Measurements from ENCODE around the gene EEF1AKMT2. TPM values are rescaled to one million over a fixed set of nuclear protein-coding genes. Genes with fewer than 3 reads are reported as not detected.

The EEF1AKMT2 gene
- total RNA-seq, 1 donor from 2014 or later, result 17.0 TPM

- no peak for DNase-seq (ENCODE audit: low read depth)
- no peak overlapping the region for H3K4me3 ChIP-seq (ENCODE audit: low read depth, low read length)
- TF ChIP-seq, protein P1, sequence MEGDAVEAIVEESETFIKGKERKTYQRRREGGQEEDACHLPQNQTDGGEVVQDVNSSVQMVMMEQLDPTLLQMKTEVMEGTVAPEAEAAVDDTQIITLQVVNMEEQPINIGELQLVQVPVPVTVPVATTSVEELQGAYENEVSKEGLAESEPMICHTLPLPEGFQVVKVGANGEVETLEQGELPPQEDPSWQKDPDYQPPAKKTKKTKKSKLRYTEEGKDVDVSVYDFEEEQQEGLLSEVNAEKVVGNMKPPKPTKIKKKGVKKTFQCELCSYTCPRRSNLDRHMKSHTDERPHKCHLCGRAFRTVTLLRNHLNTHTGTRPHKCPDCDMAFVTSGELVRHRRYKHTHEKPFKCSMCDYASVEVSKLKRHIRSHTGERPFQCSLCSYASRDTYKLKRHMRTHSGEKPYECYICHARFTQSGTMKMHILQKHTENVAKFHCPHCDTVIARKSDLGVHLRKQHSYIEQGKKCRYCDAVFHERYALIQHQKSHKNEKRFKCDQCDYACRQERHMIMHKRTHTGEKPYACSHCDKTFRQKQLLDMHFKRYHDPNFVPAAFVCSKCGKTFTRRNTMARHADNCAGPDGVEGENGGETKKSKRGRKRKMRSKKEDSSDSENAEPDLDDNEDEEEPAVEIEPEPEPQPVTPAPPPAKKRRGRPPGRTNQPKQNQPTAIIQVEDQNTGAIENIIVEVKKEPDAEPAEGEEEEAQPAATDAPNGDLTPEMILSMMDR (conservative IDR thresholded peaks at IDR 0.05; ENCODE audit: low read depth, low read length), result no peak
Observed at GRCh38 chr10:124733571-124734245, 58.0 kb downstream of the EEF1AKMT2 start.

DNA sequence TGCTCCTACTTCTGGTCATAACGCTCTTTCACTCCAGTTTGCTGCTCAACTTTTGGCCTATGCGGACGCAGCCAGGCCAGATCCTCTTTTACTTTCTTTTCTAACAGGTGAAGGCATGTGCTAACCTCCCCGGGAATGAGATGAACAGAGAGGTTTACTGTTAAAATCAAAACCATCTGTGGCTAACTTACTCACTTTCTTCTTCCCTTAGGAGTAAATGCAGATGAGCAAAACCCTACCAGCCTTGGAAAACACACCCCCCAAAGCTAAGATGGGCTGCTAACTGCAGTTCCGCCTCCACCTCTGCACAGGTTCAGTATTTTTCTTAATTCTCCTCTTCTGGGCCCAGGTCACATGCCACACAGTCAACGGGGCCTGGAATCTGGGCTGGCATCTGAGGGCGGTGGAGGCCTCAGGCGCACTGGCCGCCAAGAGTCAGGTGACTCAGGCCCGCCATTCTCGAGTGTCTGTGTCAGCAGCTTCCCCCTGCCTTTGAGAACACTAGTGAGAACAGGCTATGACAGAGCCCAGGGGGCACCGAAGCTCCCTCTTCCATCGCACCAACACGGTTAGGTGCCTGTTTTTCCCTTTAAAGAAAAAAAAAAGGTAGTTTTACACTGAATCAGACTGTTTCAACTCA lies 58.6 kb downstream of the EEF1AKMT2 start:
- H3K4me3 ChIP-seq (ENCODE audit: low read depth, low read length), result no peak overlapping the region
- TF ChIP-seq, protein P1 (conservative IDR thresholded peaks at IDR 0.05; ENCODE audit: low read depth, low read length), result no peak
- DNase-seq (ENCODE audit: low read depth), result no peak

DNA sequence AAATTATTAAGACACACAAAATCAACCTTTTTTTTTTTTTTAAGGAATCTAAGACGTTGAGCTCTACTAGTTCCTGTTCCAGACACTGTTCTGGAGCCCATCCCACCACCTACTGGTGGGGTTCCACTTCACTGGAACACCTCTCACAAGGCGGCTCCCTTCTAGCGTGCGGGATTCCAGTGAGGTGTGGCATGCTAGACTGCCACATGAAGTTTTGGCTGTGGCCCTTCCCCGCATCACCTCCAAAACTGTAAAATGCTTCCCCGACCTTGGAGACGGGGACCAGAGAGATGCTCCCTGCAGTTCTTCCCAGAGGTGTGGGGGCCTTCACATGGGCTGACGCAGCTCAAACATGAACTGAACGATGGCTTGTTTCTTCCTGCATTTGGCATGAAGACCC lies 60.1 kb downstream of the EEF1AKMT2 start:
- no peak for DNase-seq (ENCODE audit: low read depth)
- H3K4me3 ChIP-seq (ENCODE audit: low read depth, low read length), result no peak overlapping the region
- TF ChIP-seq, protein P1 (conservative IDR thresholded peaks at IDR 0.05; ENCODE audit: low read depth, low read length), result no peak

DNA sequence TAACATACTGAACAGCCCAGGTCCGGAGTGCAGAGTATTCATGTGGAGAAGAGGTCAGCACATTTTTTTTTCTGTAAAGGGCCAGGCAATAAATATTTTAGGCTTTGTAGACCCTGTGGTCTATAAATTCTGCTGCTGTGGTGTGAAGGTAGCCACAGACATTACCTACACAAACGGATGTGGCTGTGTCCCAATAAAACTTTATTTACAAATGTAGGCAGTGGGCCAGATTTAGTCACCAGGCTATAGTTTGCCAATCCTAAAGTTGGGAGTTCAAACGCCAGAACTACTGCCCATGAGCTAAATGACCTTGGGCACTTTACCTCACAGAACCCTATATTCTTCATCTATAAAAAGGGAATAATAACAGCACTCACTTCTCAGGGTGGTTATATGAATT lies 60.9 kb downstream of the EEF1AKMT2 start:
- no peak for DNase-seq (ENCODE audit: low read depth)
- TF ChIP-seq, protein P1 (conservative IDR thresholded peaks at IDR 0.05; ENCODE audit: low read depth, low read length), result no peak
- H3K4me3 ChIP-seq (ENCODE audit: low read depth, low read length), result no peak overlapping the region

- TF ChIP-seq, protein P1 (conservative IDR thresholded peaks at IDR 0.05; ENCODE audit: low read depth, low read length), result no peak
- DNase-seq (ENCODE audit: low read depth), result no peak
- H3K4me3 ChIP-seq (ENCODE audit: low read depth, low read length), result no peak overlapping the region
Observed at GRCh38 chr10:124728830-124729661, 62.6 kb downstream of the EEF1AKMT2 start.

DNA sequence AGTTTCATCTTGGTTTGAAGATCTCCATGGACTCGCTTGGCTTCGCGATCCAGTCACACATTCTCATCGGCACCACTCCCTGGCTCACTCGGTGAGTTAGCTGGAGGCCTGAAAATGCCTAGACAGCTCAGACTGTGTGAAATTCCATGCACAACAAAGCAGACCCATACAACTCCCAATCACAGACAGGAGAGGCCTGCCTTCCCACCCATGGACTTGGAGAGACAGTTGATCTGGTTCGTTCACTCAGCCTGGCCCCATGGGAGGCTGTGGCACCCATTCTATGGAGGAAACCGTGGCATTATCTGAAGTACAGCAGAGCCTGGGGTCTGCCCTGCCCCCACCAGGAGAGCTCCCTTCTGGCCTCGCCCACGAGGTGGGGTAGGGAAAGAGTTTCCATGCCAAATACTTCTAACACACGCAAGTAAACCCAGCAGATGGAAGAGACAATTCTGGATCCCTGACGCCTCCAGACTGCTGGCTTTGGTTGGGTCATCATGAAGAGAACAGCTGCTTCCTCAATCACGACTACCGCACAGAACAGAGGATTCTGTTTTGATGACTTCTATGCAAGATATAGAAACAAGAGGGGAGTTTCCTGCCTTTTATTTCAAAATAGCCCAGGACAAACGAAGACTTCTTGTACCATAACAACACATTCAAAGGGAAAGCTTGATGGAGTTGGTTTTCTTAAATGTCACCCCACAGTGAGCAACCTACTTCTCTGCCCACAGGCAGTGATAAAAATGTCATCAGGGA lies 63.4 kb downstream of the EEF1AKMT2 start:
- TF ChIP-seq, protein P1 (conservative IDR thresholded peaks at IDR 0.05; ENCODE audit: low read depth, low read length), result no peak
- no peak for DNase-seq (ENCODE audit: low read depth)
- H3K4me3 ChIP-seq (ENCODE audit: low read depth, low read length), result no peak overlapping the region

Measured in epithelial cell of proximal tubule (primary cell).